CD4-positive, alpha-beta T cell (primary cell): ENCODE measurements around the gene NAA15. TPM values are rescaled to one million over a fixed set of nuclear protein-coding genes. Genes with fewer than 3 reads are reported as not detected.

ENCODE experiments used
- ATAC-seq: fragments of 200-7000 bp; cut with Tn5 transposase; one replicate; pipeline ENCODE4 v1.10.0; 2022; ENCODE audit warnings: mild to moderate bottlenecking; ENCODE audit not compliant: poor library complexity
- CTCF ChIA-PET: fragments of 350-600 bp; sonication (Branson Sonifier 250); formaldehyde crosslinking; loops from one replicate; lab custom pipeline; 2021; ENCODE audit warnings: antibody characterized with exemption, inconsistent platforms; lab: Charles Lee
- POLR2A ChIA-PET: fragments of 350-600 bp; sonication (Branson Sonifier 250); formaldehyde crosslinking; loops from one replicate; lab custom pipeline; 2021; ENCODE audit warnings: antibody characterized with exemption, inconsistent platforms; lab: Charles Lee
- DNase-seq, 14 experiments: peaks; one replicate each; pipeline ENCODE4 v3.0.0-alpha.2; 2013 to 2020; ENCODE audit warnings: mixed read lengths in 2 of 14
- H3K27ac ChIP-seq, 2 donors: one replicate each; pipeline versions ENCODE4 v1.5.1 to v1.7.0; 2013; ENCODE audit warnings: low read length in 2 of 2, low read depth in 1 of 2, mild to moderate bottlenecking in 1 of 2
- H3K27me3 ChIP-seq, 2 experiments: 1 replicate in 1 of 2; 2 replicates in 1 of 2; pipeline versions ENCODE4 v1.6.1 to v1.7.0; 2013; ENCODE audit warnings: low read length in 2 of 2, control low read depth in 1 of 2, mild to moderate bottlenecking in 1 of 2, moderate library complexity in 1 of 2; ENCODE audit not compliant: insufficient read depth in 2 of 2, control insufficient read depth in 1 of 2
- H3K36me3 ChIP-seq: one replicate; pipeline ENCODE4 v1.6.1; 2013; ENCODE audit warnings: low read length, control low read depth; ENCODE audit not compliant: insufficient read depth
- H3K4me1 ChIP-seq: one replicate; pipeline ENCODE4 v1.6.1; 2013; ENCODE audit warnings: low read length, control low read depth; ENCODE audit not compliant: insufficient read depth
- H3K4me3 ChIP-seq: one replicate; pipeline ENCODE4 v1.5.1; 2013; ENCODE audit warnings: mild to moderate bottlenecking, low read length, moderate library complexity
- H3K9me3 ChIP-seq, 2 experiments: 1 replicate in 1 of 2; 2 replicates in 1 of 2; pipeline versions ENCODE4 v1.6.1 to v1.7.0; 2013; ENCODE audit warnings: low read length in 2 of 2, mild to moderate bottlenecking in 2 of 2, control low read depth in 1 of 2, moderate library complexity in 1 of 2; ENCODE audit not compliant: control insufficient read depth in 1 of 2, insufficient read depth in 1 of 2
- H3K27ac Mint-ChIP-seq: one replicate; pipeline ENCODE4 v1.8.0; 2020; ENCODE audit warnings: mixed read lengths
- H3K27me3 Mint-ChIP-seq: one replicate; pipeline ENCODE4 v1.8.0; 2021; ENCODE audit warnings: mixed read lengths
- H3K36me3 Mint-ChIP-seq: one replicate; pipeline ENCODE4 v1.8.0; 2021; ENCODE audit warnings: low read depth, mixed read lengths
- H3K4me1 Mint-ChIP-seq: one replicate; pipeline ENCODE4 v1.8.0; 2021; ENCODE audit warnings: low read depth, mixed read lengths
- H3K4me3 Mint-ChIP-seq: one replicate; pipeline ENCODE4 v1.8.0; 2020; ENCODE audit warnings: mild to moderate bottlenecking, mixed read lengths
- H3K9me3 Mint-ChIP-seq: one replicate; pipeline ENCODE4 v1.8.0; 2020; ENCODE audit warnings: mixed read lengths
- CTCF ChIP-seq: fragments of 200-600 bp; IDR thresholded peaks from one replicate; pipeline ENCODE4 v1.8.0; 2022; ENCODE audit warnings: antibody characterized with exemption, mild to moderate bottlenecking
- intact Hi-C, 2 experiments: fragments of 100-400 bp; cut with DNase I in 1 of 2; cut with micrococcal nuclease in 1 of 2; formaldehyde crosslinking; loops; one replicate each; pipeline versions ENCODE4 v1.15.1 to v1.9.0; 2023 to 2025; cut with DNase I, micrococcal nuclease
- total RNA-seq, 174 experiments: library from RNA in 2 of 174; stranded (reverse) in 2 of 174; gene quantifications; one replicate each; pipeline ENCODE4 v1.2.3 and lab custom pipeline; 2021 to 2026

Gene NAA15
- total RNA-seq, 2 experiments from 2014 or later = 54.2 to 57.1 TPM

- Histone ChIP-seq H3K36me3 (no peaks in the 10 kb centered on the region), H3K27me3 (no peaks in the 10 kb centered on the region), H3K9me3 (no peaks in the 10 kb centered on the region), H3K27ac (no peak overlapping the region), H3K4me1 (peaks cover 7% of the 10 kb centered on the region), H3K4me3 (peak overlapping the region; percentile 32)
- ATAC-seq (peak; percentile 86), DNase-seq (peak; percentile 13 to 90 (median 49))
- intact Hi-C loops = loop anchor here in 1 of 2 experiments (2.0 kb wide), 1 partner anchor 28 kb away; no protein-coding TSS in a partner anchor
- no peak for TF ChIP-seq CTCF
- Mint-ChIP-seq H3K9me3 (no peaks in the 10 kb centered on the region), H3K36me3 (no peaks in the 10 kb centered on the region), H3K4me3 (peak overlapping the region; percentile 78), H3K27me3 (no peaks in the 10 kb centered on the region), H3K27ac (peak overlapping the region; percentile 14), H3K4me1 (peaks cover 17% of the 10 kb centered on the region)
- POLR2A ChIA-PET = interaction anchor here (0.9 to 1.8 kb wide), 5 partner anchors 23 to 187 kb away, joined by 3 to 9 read pairs (median 4); partner anchors contain the start of genes ELF2 and NAA15
- CTCF ChIA-PET = interaction anchor here (1.4 to 2.1 kb wide), 3 partner anchors 8 to 29 kb away, joined by 4 to 11 read pairs (median 4); no protein-coding TSS in a partner anchor
Measured at GRCh38 chr4:139266583-139267257, 34.6 kb upstream of the NAA15 start.

- H3K9me3 Mint-ChIP-seq = no peaks in the 10 kb centered on the region
- POLR2A ChIA-PET = interaction anchor here (1.5 to 1.8 kb wide), 4 partner anchors 23 to 187 kb away, joined by 3 to 9 read pairs (median 4); partner anchors contain the start of gene ELF2
- peak overlapping the region; percentile 78 for H3K4me3 Mint-ChIP-seq
- H3K36me3 ChIP-seq = no peaks in the 10 kb centered on the region
- no peak for ATAC-seq
- H3K27me3 Mint-ChIP-seq = no peaks in the 10 kb centered on the region
- H3K9me3 ChIP-seq = no peaks in the 10 kb centered on the region
- H3K4me3 ChIP-seq = no peak overlapping the region
- H3K4me1 Mint-ChIP-seq = peaks cover 17% of the 10 kb centered on the region
- TF ChIP-seq CTCF = no peak
- no peak overlapping the region for H3K27ac ChIP-seq
- CTCF ChIA-PET = interaction anchor here (0.6 to 2.1 kb wide), 3 partner anchors 13 to 30 kb away, joined by 3 to 11 read pairs (median 4); no protein-coding TSS in a partner anchor
- H3K27ac Mint-ChIP-seq = peak overlapping the region; percentile 14
- H3K27me3 ChIP-seq = no peaks in the 10 kb centered on the region
- H3K36me3 Mint-ChIP-seq = no peaks in the 10 kb centered on the region
- intact Hi-C loops = loop anchor here in 1 of 2 experiments (2.0 kb wide), 1 partner anchor 28 kb away; no protein-coding TSS in a partner anchor
- peaks cover 7% of the 10 kb centered on the region for H3K4me1 ChIP-seq
- no peak for DNase-seq
Measured at GRCh38 chr4:139267301-139267700, 34.0 kb upstream of the NAA15 start.

- Histone ChIP-seq H3K4me1 (peaks cover 5% of the 10 kb centered on the region), H3K27ac (no peak overlapping the region), H3K9me3 (peaks cover 0 to 3% of the 10 kb centered on the region in 2 experiments), H3K27me3 (peaks cover 8 to 28% of the 10 kb centered on the region in 2 experiments), H3K36me3 (no peaks in the 10 kb centered on the region), H3K4me3 (no peak overlapping the region)
- Mint-ChIP-seq H3K9me3 (no peaks in the 10 kb centered on the region), H3K36me3 (no peaks in the 10 kb centered on the region), H3K27ac (no peak overlapping the region), H3K4me3 (no peak overlapping the region), H3K27me3 (peaks cover 37% of the 10 kb centered on the region), H3K4me1 (peaks cover 4% of the 10 kb centered on the region)
- ATAC-seq = no peak
- intact Hi-C loops = no loop called here
- no peak for TF ChIP-seq CTCF
- no peak for DNase-seq
- CTCF ChIA-PET = interaction anchor here (0.7 kb wide), 1 partner anchor 179 kb away, joined by 3 read pairs; no protein-coding TSS in a partner anchor
- POLR2A ChIA-PET = no interaction called here
Measured at GRCh38 chr4:139273835-139274234, 27.5 kb upstream of the NAA15 start.
